HG03432 (cell line): ENCODE results near the gene SQSTM1.
"Not testable (repeated sequence)": the region's sequence is repeated elsewhere in the genome, so short reads cannot be mapped to it uniquely, and the experiment has no call there.

Experiments used
- ATAC-seq: cut with Tn5 transposase; IDR thresholded peaks from one replicate; pipeline ENCODE4 v1.9.1; 2021; ENCODE audit warnings: mild to moderate bottlenecking, moderate library complexity; ENCODE audit not compliant: unreplicated experiment

The SQSTM1 gene

GRCh38 chr5:179841621-179842020, 20.9 kb downstream of the SQSTM1 start:
- ATAC-seq, result no peak

DNA sequence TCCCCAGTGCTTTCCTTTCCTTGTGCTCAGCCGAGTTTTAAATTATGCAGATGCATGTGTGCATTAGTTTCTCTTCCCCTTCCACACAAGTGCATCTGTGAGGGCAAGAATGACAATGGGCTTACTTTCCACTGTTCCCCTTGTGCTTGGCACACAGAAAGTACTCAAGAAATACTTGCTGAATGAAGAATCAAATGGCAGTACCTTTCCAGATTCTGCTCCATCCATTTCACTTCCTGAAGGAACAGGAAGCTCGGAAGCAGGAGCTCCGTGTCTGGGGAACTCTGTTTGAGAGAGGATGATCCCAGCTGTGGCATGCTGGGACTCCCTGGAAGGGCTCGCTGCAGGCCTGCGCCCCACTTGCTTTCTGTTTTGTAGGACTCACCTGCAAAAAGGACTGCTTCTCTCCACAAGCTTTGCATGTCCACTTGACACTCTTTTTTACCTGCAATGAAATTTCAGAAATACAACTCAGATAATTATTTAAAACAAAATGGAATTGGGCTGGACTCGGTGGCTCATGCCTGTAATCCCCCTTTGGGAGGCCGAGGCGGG, 32.4 kb downstream of the SQSTM1 start:
- ATAC-seq, result peak; percentile 76

- ATAC-seq, result no peak
Observed at GRCh38 chr5:179854356-179854755, 33.7 kb downstream of the SQSTM1 start.

GRCh38 chr5:179858241-179858585, 37.5 kb downstream of the SQSTM1 start:
- peak; percentile 45 for ATAC-seq

- peak; percentile 97 for ATAC-seq
Observed at GRCh38 chr5:179858586-179859427, 38.1 kb downstream of the SQSTM1 start, which contains the start of gene MRNIP. Gene MRNIP, minus strand, starts transcription at chr5:179858817. Its CDS starts 21 bp downstream, at chr5:179858796.

DNA sequence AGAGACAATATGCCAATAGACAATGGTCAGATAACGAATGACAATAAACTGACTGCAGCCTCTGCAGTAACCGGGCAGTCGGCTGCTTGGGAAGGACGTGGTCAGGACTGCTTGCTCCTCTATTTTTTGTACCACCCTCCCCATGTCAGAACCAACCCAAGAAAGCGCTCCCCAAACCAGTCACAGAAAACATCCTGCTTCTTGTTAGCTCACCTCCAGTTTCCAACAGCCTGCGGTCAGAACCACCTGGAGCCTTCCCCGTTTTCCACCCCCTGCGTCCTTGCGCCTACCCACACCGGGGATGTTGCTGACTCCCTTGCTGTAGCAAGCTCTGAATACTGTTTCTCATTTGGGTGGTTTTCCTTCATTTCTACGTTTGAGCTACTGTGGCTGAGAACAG, 39.6 kb downstream of the SQSTM1 start:
- ATAC-seq, result no peak

DNA sequence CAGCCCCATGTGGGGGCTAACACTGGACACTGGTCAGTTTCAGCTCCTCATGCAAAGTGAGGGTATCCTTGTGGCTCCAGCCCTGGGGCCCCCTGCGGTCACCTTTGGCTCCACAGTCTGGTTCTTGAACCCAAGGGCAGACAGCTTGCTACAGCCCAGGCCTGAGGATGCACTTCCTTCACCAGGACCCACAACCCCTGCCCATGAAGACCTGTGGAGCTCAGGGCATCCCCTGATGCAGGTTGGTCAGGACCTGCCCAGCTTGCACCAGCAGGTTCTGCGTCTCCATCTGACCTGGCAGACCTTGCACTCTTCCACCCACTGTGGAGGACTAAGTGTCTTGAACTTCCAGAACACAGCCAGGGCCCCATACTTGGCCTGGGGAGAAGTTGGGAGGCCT, 41.6 kb downstream of the SQSTM1 start:
- no peak for ATAC-seq

DNA sequence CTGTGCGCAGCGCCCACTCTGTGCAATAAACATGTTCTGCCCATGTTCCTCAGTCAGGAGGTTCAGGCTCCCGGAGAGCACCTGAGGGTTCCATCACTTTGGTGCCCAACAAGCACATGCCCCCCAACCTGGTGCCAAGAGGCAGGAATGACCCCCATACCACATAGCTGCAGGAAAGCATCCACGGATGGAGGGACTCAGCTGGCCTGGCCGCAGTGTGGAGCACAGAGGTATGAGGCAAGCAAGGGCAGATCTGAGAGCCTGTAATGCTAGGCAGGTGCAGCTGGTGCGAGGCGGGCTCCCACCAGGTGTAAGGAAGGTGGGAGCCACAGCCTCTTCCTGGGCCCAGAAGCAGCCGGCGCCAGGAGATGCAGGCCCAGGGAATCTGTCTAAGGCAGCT, 42.2 kb downstream of the SQSTM1 start:
- ATAC-seq, result no peak

DNA sequence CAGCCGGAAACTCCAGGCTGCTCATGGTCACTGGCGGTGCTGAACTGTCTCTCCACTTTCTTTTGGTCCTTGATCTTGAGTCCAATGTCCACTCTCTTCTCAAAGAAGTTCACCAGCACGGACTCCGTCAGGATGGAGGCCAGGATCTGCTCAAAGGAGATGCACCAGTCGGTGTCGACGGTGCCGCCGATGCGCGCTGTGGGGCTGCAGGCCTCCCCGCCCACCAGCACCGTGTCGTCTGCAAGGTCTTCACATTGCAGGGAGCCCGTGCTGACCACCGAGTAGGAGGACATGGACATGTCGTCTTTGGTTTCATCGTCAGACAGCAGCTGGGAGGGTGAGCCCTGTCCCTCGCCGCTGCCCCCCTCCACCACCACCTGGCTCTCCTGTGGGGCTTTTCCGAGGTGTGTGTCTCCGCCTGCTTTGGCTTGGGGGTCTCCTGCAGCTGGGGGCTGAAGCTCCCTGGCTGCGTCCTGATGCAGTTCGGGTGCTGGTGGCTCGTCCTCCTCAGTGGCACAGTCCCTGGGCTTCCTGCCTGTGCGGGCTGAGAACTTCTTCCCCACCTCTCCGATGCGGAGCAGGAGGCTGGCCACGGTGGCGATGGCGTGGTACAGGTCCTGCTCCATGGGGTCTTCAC, 42.9 kb downstream of the SQSTM1 start:
- no peak for ATAC-seq

GRCh38 chr5:179864686-179865085, 44.0 kb downstream of the SQSTM1 start:
- ATAC-seq, result no peak

GRCh38 chr5:179865491-179866240, 45.0 kb downstream of the SQSTM1 start:
- ATAC-seq, result no peak

DNA sequence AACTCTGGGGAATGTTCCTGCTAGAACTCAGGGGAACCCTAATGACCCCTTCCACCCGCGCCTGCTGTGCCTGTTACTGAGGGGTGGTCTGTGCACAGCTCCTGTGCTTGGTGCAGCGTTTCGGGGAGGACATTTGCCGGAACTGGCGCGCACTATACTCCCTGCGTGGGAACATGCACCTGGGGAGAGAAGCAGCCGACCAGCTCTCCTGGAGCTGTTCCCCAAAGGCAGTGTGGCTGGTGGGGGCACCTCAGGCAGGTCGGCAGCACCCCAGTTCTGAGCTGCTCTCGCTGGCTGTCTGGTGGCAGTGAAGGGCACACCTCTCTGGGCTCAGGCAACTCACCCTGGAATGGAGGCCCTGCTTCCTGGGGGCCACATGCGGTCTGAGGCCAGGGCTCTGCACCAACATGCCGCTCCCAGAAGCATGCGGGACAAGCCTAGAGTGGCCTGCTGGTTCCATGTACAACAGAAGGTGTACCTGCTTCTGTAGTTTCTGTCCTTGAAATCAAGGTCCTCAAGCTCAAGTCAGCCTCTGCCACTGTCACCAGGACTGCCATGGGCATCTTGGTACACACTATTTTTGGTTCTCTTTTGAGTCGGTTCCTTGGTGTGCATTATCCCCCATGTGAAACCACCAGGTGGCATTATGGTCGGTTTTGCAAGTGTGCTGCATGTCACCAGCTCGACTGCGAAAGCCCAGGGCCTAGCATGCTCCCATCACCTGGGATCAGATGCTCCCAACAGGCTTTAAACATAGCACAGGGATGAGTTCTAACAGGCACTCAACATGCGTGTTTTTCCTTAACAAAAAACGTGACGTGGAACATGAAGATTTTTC, 45.8 kb downstream of the SQSTM1 start:
- ATAC-seq, result no peak

- ATAC-seq, result no peak
Observed at GRCh38 chr5:179867079-179867465, 46.4 kb downstream of the SQSTM1 start.

DNA sequence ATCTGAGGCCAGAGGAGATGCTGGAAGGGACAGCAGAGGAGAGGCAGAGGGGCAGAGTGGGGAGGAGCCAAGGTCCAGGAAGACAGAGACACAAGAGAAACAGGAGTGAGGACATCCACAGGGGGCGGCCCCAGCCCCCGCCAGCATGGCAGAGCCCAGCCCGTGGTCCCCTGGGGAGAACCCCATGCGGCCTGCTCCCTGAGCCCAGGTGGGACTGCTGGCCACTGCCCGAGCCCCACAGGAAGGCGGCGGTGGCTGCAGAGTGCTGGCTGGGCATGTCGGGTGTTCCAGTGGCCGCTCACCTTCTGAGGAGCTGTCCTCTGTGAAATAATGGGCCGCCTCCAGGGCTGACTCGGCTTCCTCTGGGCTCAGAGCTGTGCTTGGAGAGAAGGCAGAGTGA, 46.8 kb downstream of the SQSTM1 start:
- ATAC-seq, result no peak

DNA sequence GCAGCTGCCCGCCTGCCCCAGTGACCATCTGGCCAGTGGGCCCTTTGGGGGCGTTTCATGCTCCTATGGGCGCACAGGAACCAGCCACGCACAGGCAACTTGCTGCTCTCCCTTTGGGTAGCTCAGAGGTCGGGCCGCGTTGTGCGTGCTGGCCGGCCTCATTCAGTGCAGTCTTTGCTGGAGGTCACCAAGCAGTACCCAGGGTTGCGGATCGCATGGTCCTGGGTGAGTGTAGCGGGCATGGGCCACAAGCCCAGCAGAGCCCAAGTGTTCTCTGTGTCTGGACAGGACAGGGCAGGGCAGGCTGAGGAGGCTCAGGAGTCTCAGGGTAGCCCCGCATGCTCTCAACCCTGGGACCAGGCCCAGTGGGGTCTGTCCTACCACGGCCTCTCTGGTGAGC, 47.8 kb downstream of the SQSTM1 start:
- ATAC-seq, result no peak

DNA sequence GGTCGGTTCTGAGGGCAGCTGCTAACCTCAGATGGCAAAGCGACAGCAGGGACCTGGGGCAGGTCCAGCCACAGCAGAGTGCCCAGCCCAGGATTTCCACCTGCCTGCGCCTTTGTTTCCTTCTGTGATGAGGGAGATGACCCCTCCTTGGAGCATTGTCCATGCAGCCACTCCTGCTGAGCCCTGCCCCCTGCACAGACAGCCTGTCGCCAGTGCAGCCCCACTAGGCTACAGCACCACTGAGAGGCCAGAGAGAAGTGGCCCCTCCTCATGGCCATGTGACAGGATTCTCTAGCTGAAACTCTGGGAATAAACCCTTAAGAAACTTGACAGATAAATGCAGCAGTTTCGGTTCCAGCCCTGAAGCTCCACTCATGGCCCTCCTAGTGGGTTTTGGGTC, 48.4 kb downstream of the SQSTM1 start:
- ATAC-seq, result no peak

GRCh38 chr5:179869641-179870402, 49.1 kb downstream of the SQSTM1 start:
- no peak for ATAC-seq

- no peak for ATAC-seq
Observed at GRCh38 chr5:179870403-179870903, 49.7 kb downstream of the SQSTM1 start.

GRCh38 chr5:179870952-179871351, 50.2 kb downstream of the SQSTM1 start:
- no peak for ATAC-seq

- ATAC-seq, result not testable (repeated sequence)
Observed at GRCh38 chr5:179871533-179871932, 50.8 kb downstream of the SQSTM1 start.
